Suprapubic skin (tissue), 4 donors: ENCODE data around the gene MRM3. TPM values are rescaled to one million over a fixed set of nuclear protein-coding genes. Genes with fewer than 3 reads are reported as not detected.

ENCODE experiments used
- DNase-seq, 2 donors: peaks; one replicate each; pipeline ENCODE4 v3.0.0-alpha.2; 2019; ENCODE audit warnings: low spot score in 2 of 2
- H3K27ac ChIP-seq: fragments of 200-600 bp; sonication (generic); one replicate; pipeline ENCODE4 v1.5.1; 2019
- H3K27me3 ChIP-seq: fragments of 200-600 bp; sonication (generic); one replicate; pipeline ENCODE4 v1.5.1; 2019
- H3K36me3 ChIP-seq: fragments of 200-600 bp; sonication (generic); one replicate; pipeline ENCODE4 v1.5.1; 2019
- H3K4me1 ChIP-seq: fragments of 200-600 bp; sonication (generic); one replicate; pipeline ENCODE4 v1.5.1; 2019
- H3K4me3 ChIP-seq: fragments of 200-600 bp; sonication (generic); one replicate; pipeline ENCODE4 v1.5.1; 2019; ENCODE audit warnings: mild to moderate bottlenecking
- H3K9me3 ChIP-seq: fragments of 200-600 bp; sonication (generic); one replicate; pipeline ENCODE4 v1.5.1; 2019
- EP300 ChIP-seq: sonication (generic); formaldehyde crosslinking; IDR thresholded peaks from one replicate; pipeline ENCODE4 v1.6.1; 2017; ENCODE audit warnings: antibody characterized with exemption
- POLR2A ChIP-seq, 2 donors: fragments of 450-650 bp; IDR thresholded peaks; one replicate each; pipeline ENCODE4 v1.6.1; 2017; ENCODE audit warnings: antibody characterized with exemption in 2 of 2, mild to moderate bottlenecking in 2 of 2, moderate library complexity in 2 of 2
- POLR2AphosphoS5 ChIP-seq, 3 donors: sonication (generic); formaldehyde crosslinking; IDR thresholded peaks; one replicate each; pipeline ENCODE4 v1.6.1; 2017; ENCODE audit warnings: antibody characterized with exemption in 3 of 3
- WGBS: methylation state at CpG from one replicate; pipeline ENCODE4 v1.1.5; 2018; 5-methylcytosine and 5-hydroxymethylcytosine counted together
- total RNA-seq, 4 donors: library from RNA; depleted of rRNA; stranded (reverse); fragments of >200 nt; gene quantifications; one replicate each; pipeline ENCODE4 v1.1.0, GENCODE V29; 2016
- TF ChIP-seq, protein P1 (sequence below), 2 donors: fragments of 200-600 bp in 1 of 2; fragments of 450-650 bp in 1 of 2; sonication (generic) in 1 of 2; IDR thresholded peaks; one replicate each; pipeline ENCODE4 v1.5.1; 2016 to 2019; ENCODE audit warnings: antibody characterized with exemption in 2 of 2, mild to moderate bottlenecking in 1 of 2, moderate library complexity in 1 of 2

Gene MRM3
- total RNA-seq, 4 donors from 2014 or later: 27.3 to 42.6 (median 31.0) TPM

DNA sequence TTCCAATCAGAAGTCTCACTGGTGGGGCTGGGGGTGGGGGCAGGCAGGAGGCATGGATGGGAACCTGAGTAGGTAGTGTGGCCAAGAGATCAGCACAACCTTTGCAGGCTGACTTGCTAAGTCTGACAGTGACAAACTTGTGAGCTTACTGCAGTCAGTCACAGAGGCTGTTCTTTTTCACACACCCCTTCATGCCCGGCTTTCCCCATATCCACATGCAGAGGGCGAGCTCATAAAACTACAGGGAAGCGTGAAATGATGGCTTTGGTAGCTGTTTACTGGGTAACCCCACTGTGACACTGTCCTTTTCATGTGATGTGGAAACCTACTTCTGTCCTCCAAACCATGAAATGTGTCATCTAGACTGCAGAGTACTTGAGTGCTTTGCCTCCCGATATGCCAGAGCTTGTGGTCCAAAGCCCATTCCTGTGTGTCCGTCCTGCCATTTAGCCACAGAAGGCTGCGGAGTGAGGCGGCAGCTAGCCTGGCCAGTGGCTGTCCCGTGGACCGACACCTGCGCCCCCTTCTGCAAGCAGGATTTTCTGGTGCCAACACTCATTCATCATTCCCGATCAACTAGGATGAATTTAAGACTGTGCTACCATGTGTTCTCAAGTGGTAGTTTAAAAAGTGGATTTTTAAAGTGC, 39.9 kb upstream of the MRM3 start:
- TF ChIP-seq POLR2AphosphoS5 (IDR thresholded peaks at IDR 0.05): no peak
- TF ChIP-seq POLR2A (IDR thresholded peaks at IDR 0.05): no peak
- no peak for TF ChIP-seq EP300
- TF ChIP-seq, protein P1, sequence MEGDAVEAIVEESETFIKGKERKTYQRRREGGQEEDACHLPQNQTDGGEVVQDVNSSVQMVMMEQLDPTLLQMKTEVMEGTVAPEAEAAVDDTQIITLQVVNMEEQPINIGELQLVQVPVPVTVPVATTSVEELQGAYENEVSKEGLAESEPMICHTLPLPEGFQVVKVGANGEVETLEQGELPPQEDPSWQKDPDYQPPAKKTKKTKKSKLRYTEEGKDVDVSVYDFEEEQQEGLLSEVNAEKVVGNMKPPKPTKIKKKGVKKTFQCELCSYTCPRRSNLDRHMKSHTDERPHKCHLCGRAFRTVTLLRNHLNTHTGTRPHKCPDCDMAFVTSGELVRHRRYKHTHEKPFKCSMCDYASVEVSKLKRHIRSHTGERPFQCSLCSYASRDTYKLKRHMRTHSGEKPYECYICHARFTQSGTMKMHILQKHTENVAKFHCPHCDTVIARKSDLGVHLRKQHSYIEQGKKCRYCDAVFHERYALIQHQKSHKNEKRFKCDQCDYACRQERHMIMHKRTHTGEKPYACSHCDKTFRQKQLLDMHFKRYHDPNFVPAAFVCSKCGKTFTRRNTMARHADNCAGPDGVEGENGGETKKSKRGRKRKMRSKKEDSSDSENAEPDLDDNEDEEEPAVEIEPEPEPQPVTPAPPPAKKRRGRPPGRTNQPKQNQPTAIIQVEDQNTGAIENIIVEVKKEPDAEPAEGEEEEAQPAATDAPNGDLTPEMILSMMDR (IDR thresholded peaks at IDR 0.05): no peak
- Histone ChIP-seq H3K4me3 (no peak overlapping the region), H3K27ac (no peak overlapping the region), H3K36me3 (peaks cover 78% of the 10 kb centered on the region), H3K27me3 (no peaks in the 10 kb centered on the region), H3K4me1 (peaks cover 4% of the 10 kb centered on the region), H3K9me3 (no peaks in the 10 kb centered on the region)
- 83% methylated on average over 11 of the region's 11 CpGs for WGBS
- DNase-seq: no peak

DNA sequence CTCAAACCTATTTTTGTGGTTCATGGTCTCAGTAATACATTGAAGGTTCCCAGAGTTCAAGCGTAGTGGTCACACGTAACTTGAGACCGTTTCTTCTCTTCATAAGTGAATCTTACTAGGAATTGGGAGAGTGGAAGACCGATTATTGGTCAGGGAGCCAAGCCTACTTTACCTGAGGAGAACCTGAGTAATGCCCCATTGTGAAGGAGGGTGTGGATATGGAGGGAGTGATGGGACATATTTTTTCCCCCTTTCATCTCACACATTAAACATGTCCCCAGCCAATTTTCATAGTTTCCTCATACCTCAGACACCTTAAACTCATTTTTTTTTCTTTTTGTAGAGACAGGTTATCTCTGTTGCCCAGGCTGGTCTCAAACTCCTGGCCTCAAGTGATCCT, 39.0 kb upstream of the MRM3 start:
- no peak overlapping the region for H3K27ac ChIP-seq
- no peaks in the 10 kb centered on the region for H3K9me3 ChIP-seq
- H3K4me3 ChIP-seq: no peak overlapping the region
- WGBS: 94% methylated on average over 4 of the region's 4 CpGs
- no peaks in the 10 kb centered on the region for H3K27me3 ChIP-seq
- H3K4me1 ChIP-seq: no peaks in the 10 kb centered on the region
- peaks cover 84% of the 10 kb centered on the region for H3K36me3 ChIP-seq
- TF ChIP-seq EP300: no peak
- TF ChIP-seq, protein P1 (IDR thresholded peaks at IDR 0.05): no peak
- TF ChIP-seq POLR2AphosphoS5 (IDR thresholded peaks at IDR 0.05): no peak
- DNase-seq: no peak

DNA sequence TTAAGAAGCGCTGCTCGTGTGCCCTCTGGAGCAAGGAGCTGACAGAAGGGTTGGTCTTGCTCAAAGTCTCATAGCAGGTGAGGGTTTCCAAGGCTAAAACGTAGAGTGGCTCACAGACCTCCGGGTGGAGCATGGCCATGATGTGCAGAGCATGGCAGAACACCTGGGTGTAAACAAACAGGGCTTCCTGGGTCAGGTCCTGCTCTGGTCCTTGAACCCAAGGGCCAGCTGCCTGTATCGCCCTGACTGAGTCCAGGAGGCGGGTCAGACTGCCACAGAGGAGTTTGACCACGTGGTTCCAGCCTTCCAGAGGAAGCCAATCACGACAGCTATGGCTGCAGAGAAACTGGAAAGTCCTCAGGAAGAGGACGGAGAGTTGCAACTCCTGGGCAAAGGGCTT, 37.2 kb upstream of the MRM3 start:
- no peaks in the 10 kb centered on the region for H3K4me1 ChIP-seq
- TF ChIP-seq POLR2A (IDR thresholded peaks at IDR 0.05): no peak
- TF ChIP-seq EP300: no peak
- TF ChIP-seq, protein P1 (IDR thresholded peaks at IDR 0.05): no peak
- TF ChIP-seq POLR2AphosphoS5 (IDR thresholded peaks at IDR 0.05): no peak
- H3K27ac ChIP-seq: no peak overlapping the region
- peaks cover 76% of the 10 kb centered on the region for H3K36me3 ChIP-seq
- WGBS: 89% methylated on average over 9 of the region's 9 CpGs
- H3K27me3 ChIP-seq: no peaks in the 10 kb centered on the region
- H3K9me3 ChIP-seq: no peaks in the 10 kb centered on the region
- H3K4me3 ChIP-seq: no peak overlapping the region
- no peak for DNase-seq

DNA sequence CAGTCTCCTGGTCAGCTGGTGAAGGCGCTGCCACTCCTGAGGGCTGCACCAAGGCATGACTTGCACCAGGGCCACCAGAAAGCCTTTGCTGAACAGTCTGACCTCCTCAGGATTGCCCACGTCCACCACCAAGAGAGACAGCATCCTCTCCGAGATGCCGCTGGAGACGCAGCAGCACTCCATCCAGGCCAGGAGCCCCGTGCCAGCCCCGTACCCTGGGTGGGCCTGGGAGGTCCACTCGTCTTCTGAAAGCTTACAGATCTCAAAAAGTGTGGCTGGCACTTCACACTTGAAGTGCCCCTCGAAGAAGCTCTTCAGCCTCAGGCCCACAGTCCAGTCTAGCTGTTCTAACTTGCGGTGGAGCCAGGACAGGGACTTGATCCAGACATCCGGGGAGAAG, 36.7 kb upstream of the MRM3 start:
- no peak overlapping the region for H3K27ac ChIP-seq
- no peak for DNase-seq
- H3K9me3 ChIP-seq: no peaks in the 10 kb centered on the region
- peaks cover 3% of the 10 kb centered on the region for H3K4me1 ChIP-seq
- no peak overlapping the region for H3K4me3 ChIP-seq
- no peak for TF ChIP-seq POLR2A (IDR thresholded peaks at IDR 0.05)
- TF ChIP-seq, protein P1 (IDR thresholded peaks at IDR 0.05): no peak
- no peak for TF ChIP-seq POLR2AphosphoS5 (IDR thresholded peaks at IDR 0.05)
- no peak for TF ChIP-seq EP300
- WGBS: 98% methylated on average over 7 of the region's 11 CpGs
- peaks cover 71% of the 10 kb centered on the region for H3K36me3 ChIP-seq
- no peaks in the 10 kb centered on the region for H3K27me3 ChIP-seq

DNA sequence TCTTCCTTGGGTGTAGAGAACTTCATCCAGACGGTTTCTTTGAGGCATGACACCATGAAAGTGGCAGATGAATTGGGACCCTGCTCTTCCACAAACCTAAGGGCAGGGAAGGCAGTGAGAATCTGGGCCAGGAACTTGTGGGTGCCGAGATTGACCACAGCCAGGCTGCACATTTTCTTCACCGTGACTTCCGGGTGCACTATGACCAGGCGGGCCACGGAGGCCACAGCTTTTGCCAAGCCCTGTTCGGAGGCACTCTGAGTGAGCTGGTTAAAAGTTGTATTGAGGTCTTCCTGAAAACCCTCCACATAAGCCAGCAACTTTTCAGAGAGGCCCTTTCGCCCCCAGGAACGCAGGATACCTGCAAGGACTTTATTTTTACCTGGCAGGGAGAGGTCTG, 36.0 kb upstream of the MRM3 start:
- no peak for DNase-seq
- no peak overlapping the region for H3K4me3 ChIP-seq
- peaks cover 10% of the 10 kb centered on the region for H3K4me1 ChIP-seq
- H3K27me3 ChIP-seq: no peaks in the 10 kb centered on the region
- H3K36me3 ChIP-seq: peaks cover 63% of the 10 kb centered on the region
- TF ChIP-seq POLR2A (IDR thresholded peaks at IDR 0.05): no peak
- TF ChIP-seq EP300: no peak
- TF ChIP-seq, protein P1 (IDR thresholded peaks at IDR 0.05): no peak
- no peak for TF ChIP-seq POLR2AphosphoS5 (IDR thresholded peaks at IDR 0.05)
- 95% methylated on average over 9 of the region's 9 CpGs for WGBS
- no peak overlapping the region for H3K27ac ChIP-seq
- no peaks in the 10 kb centered on the region for H3K9me3 ChIP-seq
